Liver (tissue), 9 donors: ENCODE measurements around the gene PLXNB2. TPM values are rescaled to one million over a fixed set of nuclear protein-coding genes. Genes with fewer than 3 reads are reported as not detected.

Source experiments
- DNase-seq: peaks from one replicate; pipeline ENCODE4 v3.0.0-alpha.2; 2017; ENCODE audit warnings: low spot score
- H3K27ac ChIP-seq, 2 donors: one replicate each; pipeline ENCODE4 v1.7.0; 2013; ENCODE audit warnings: inconsistent platforms in 2 of 2, low read length in 2 of 2, control low read depth in 1 of 2, low read depth in 1 of 2, mild to moderate bottlenecking in 1 of 2
- H3K27me3 ChIP-seq, 4 donors: one replicate each; pipeline versions ENCODE4 v1.6.1 to v1.7.0; 2013; ENCODE audit warnings: low read length in 3 of 4, inconsistent platforms in 1 of 4, mild to moderate bottlenecking in 1 of 4, moderate library complexity in 1 of 4; ENCODE audit not compliant: control insufficient read depth in 4 of 4, insufficient read depth in 4 of 4
- H3K36me3 ChIP-seq, 4 donors: one replicate each; pipeline versions ENCODE4 v1.6.1 to v1.7.0; 2013; ENCODE audit warnings: low read length in 3 of 4, mild to moderate bottlenecking in 3 of 4, low read depth in 1 of 4, moderate library complexity in 1 of 4; ENCODE audit not compliant: control insufficient read depth in 4 of 4, insufficient read depth in 3 of 4
- H3K4me1 ChIP-seq, 4 donors: one replicate each; pipeline versions ENCODE4 v1.6.1 to v1.7.0; 2013; ENCODE audit warnings: low read length in 3 of 4, mild to moderate bottlenecking in 3 of 4, moderate library complexity in 1 of 4; ENCODE audit not compliant: control insufficient read depth in 4 of 4, insufficient read depth in 4 of 4
- H3K4me3 ChIP-seq, 3 donors: one replicate each; pipeline versions ENCODE4 v1.6.1 to v1.7.0; 2013; ENCODE audit warnings: low read length in 3 of 3, control low read depth in 1 of 3, low read depth in 1 of 3, mild to moderate bottlenecking in 1 of 3
- H3K9ac ChIP-seq, 2 donors: one replicate each; pipeline ENCODE4 v1.7.0; 2013; ENCODE audit warnings: low read length in 2 of 2, mild to moderate bottlenecking in 2 of 2, moderate library complexity in 2 of 2, control low read depth in 1 of 2, low read depth in 1 of 2
- H3K9me3 ChIP-seq, 4 donors: one replicate each; pipeline versions ENCODE4 v1.6.1 to v1.7.0; 2013; ENCODE audit warnings: low read length in 3 of 4; ENCODE audit not compliant: control insufficient read depth in 4 of 4
- CTCF ChIP-seq: fragments of 150-350 bp; IDR thresholded peaks from 2 replicates; pipeline ENCODE4 v1.5.1; 2017; ENCODE audit warnings: improper control_type of control experiment, low read depth, low read length; ENCODE audit not compliant: missing input control
- EGR1 ChIP-seq, 2 donors: IDR thresholded peaks; 2 replicates each; pipeline ENCODE4 v1.6.1; 2016 to 2018; ENCODE audit warnings: antibody characterized with exemption in 2 of 2, low read depth in 2 of 2
- FOXA2 ChIP-seq: IDR thresholded peaks from 2 replicates; pipeline ENCODE4 v1.6.1; 2016; ENCODE audit warnings: antibody characterized with exemption
- HNF4A ChIP-seq, 2 donors: conservative IDR thresholded peaks; 2 replicates each; pipeline ENCODE4 v1.6.1; 2016; ENCODE audit warnings: antibody characterized with exemption in 2 of 2, mild to moderate bottlenecking in 2 of 2
- HNF4G ChIP-seq: IDR thresholded peaks from 2 replicates; pipeline ENCODE4 v1.6.1; 2016; ENCODE audit warnings: antibody characterized with exemption
- JUND ChIP-seq, 2 donors: IDR thresholded peaks; 2 replicates each; pipeline ENCODE4 v1.6.1; 2016; ENCODE audit warnings: antibody characterized with exemption in 2 of 2
- RAD21 ChIP-seq, 2 donors: IDR thresholded peaks; 2 replicates each; pipeline ENCODE4 v1.6.1; 2016; ENCODE audit warnings: antibody characterized with exemption in 2 of 2, mild to moderate bottlenecking in 2 of 2
- REST ChIP-seq: IDR thresholded peaks from 2 replicates; pipeline ENCODE4 v1.6.1; 2016; ENCODE audit warnings: antibody characterized with exemption, mild to moderate bottlenecking
- RXRA ChIP-seq, 2 donors: IDR thresholded peaks; 2 replicates each; pipeline ENCODE4 v1.6.1; 2017 to 2018; ENCODE audit warnings: antibody characterized with exemption in 2 of 2, mild to moderate bottlenecking in 1 of 2
- SP1 ChIP-seq: IDR thresholded peaks from 2 replicates; pipeline ENCODE4 v1.6.1; 2018; ENCODE audit warnings: antibody characterized with exemption, mild to moderate bottlenecking
- TAF1 ChIP-seq: conservative IDR thresholded peaks from 2 replicates; pipeline ENCODE4 v1.6.1; 2016; ENCODE audit warnings: antibody characterized with exemption, mild to moderate bottlenecking
- WGBS: extraction: QIAGEN DNeasy Blood & Tissue Kit; methylation state at CpG from one replicate; pipeline ENCODE4 v1.1.7; 2013; 5-methylcytosine and 5-hydroxymethylcytosine counted together
- polyA plus RNA-seq, 2 donors: library from polyadenylated mRNA; stranded (reverse) in 1 of 2; unstranded in 1 of 2; fragments of 200-250 nt in 1 of 2; fragments of >200 nt in 1 of 2; fragmentation: Nextera tagmentation in 1 of 2; extraction: Ambion mirVana in 1 of 2; gene quantifications; one replicate each; pipeline versions ENCODE4 v1.2.1 to v1.2.3, GENCODE V29; 2013 to 2015
- total RNA-seq, 2 donors: library from RNA; depleted of rRNA; stranded (reverse); fragments of >200 nt; gene quantifications; one replicate each; pipeline ENCODE4 v1.2.3, GENCODE V29; 2014
- TF ChIP-seq, protein P1 (sequence below): IDR thresholded peaks from 2 replicates; pipeline ENCODE4 v1.6.1; 2016; ENCODE audit warnings: antibody characterized with exemption
- donor health status: healthy.
- donor health status: healthy.
- donor health status: healthy.
- donor health status: healthy.
- donor health status: healthy.

Gene PLXNB2
- total and polyA plus RNA-seq, 4 donors: 28.8 to 95.7 (median 73.9) TPM

GRCh38 chr22:50243685-50244419 is 63.6 kb downstream of the PLXNB2 start:
- Histone ChIP-seq H3K9ac (peak overlapping the region; percentile 46 to 89), H3K27me3 (no peaks in the 10 kb centered on the region), H3K4me1 (peaks cover 3 to 61% (median 45%) of the 10 kb centered on the region in 4 donors), H3K27ac (peak overlapping the region; percentile 80 to 95), H3K9me3 (no peaks in the 10 kb centered on the region), H3K4me3 (peak overlapping the region; percentile 78 to 99 (median 87)), H3K36me3 (peaks cover 2 to 11% (median 9%) of the 10 kb centered on the region in 4 donors)
- WGBS: 15% methylated on average over 27 of the region's 27 CpGs
- DNase-seq: no peak
- TF ChIP-seq CTCF: no peak
- TF ChIP-seq EGR1 (IDR thresholded peaks at IDR 0.05; ENCODE audit: low read depth in 2 of 2): no peak
- TF ChIP-seq HNF4A (conservative IDR thresholded peaks at IDR 0.05): no peak
- no peak for TF ChIP-seq SP1
- peak in 1 of 2 donors; percentile 2 for TF ChIP-seq RXRA (IDR thresholded peaks at IDR 0.05)
- TF ChIP-seq REST: no peak
- TF ChIP-seq HNF4G: no peak

DNA sequence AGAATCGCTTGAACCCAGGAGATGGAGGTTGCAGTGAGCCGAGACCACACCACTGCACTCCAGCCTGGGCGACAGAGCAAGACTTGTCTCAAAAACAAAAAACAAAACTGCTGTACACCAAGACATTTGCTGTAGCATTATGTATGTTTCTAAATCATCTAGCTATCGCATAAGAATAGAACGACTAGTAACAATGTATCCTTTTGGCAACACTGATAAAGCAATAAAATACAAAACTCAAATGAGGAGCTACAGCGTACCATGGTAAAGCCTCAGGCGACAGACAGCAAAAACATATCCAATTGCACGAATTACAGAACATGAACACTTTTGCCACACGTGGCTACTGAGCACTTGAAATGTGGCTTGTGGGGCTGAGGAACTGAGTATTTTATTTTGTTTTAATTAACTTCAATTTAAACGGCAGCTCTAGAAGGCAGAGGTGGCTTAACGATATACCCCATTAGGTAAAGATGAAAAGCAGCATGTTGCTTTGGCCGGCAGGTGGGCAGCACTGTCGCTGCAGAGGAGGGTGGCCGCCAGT is 65.0 kb downstream of the PLXNB2 start:
- WGBS: 77% methylated on average over 14 of the region's 14 CpGs
- no peaks in the 10 kb centered on the region for H3K27me3 ChIP-seq
- TF ChIP-seq RAD21 (IDR thresholded peaks at IDR 0.05): no peak
- TF ChIP-seq, protein P1, sequence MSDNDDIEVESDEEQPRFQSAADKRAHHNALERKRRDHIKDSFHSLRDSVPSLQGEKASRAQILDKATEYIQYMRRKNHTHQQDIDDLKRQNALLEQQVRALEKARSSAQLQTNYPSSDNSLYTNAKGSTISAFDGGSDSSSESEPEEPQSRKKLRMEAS: no peak
- no peak for TF ChIP-seq TAF1
- no peak for TF ChIP-seq FOXA2
- TF ChIP-seq JUND (IDR thresholded peaks at IDR 0.05): no peak
- no peak for TF ChIP-seq REST
- H3K4me1 ChIP-seq: peaks cover 3 to 59% (median 44%) of the 10 kb centered on the region in 4 donors
- H3K36me3 ChIP-seq: peaks cover 2 to 11% (median 9%) of the 10 kb centered on the region in 4 donors
- H3K4me3 ChIP-seq: peak overlapping the region in 1 of 3 donors; percentile 12
- DNase-seq: no peak
- peak overlapping the region; percentile 21 to 44 for H3K9ac ChIP-seq
- no peaks in the 10 kb centered on the region for H3K9me3 ChIP-seq
- no peak overlapping the region for H3K27ac ChIP-seq
